Lung (tissue), 12 donors: Measurements from ENCODE around the gene MAGI2. TPM values are rescaled to one million over a fixed set of nuclear protein-coding genes. Genes with fewer than 3 reads are reported as not detected.

ENCODE experiments used
- ATAC-seq: fragments of 200-7000 bp; cut with Tn5 transposase; one replicate; pipeline ENCODE4 v1.9.1; 2020; ENCODE audit warnings: moderate number of reproducible peaks; ENCODE audit not compliant: insufficient read depth, low FRiP score
- DNase-seq, 3 donors: peaks; one replicate each; pipeline ENCODE4 v3.0.0-alpha.2; 2013 to 2017
- H3K27ac ChIP-seq, 2 donors: one replicate each; pipeline ENCODE4 v1.5.1; 2013; ENCODE audit warnings: mild to moderate bottlenecking in 2 of 2, moderate library complexity in 2 of 2, control low read depth in 1 of 2, inconsistent platforms in 1 of 2, low read depth in 1 of 2, low read length in 1 of 2
- H3K27me3 ChIP-seq, 3 donors: one replicate each; pipeline ENCODE4 v1.5.1; 2013; ENCODE audit warnings: low read length in 2 of 3; ENCODE audit not compliant: control insufficient read depth in 3 of 3, insufficient read depth in 3 of 3
- H3K36me3 ChIP-seq, 4 donors: one replicate each; pipeline ENCODE4 v1.5.1; 2013; ENCODE audit warnings: low read length in 4 of 4, mild to moderate bottlenecking in 1 of 4, moderate library complexity in 1 of 4; ENCODE audit not compliant: control insufficient read depth in 4 of 4, insufficient read depth in 4 of 4
- H3K4me1 ChIP-seq, 5 donors: one replicate each; pipeline ENCODE4 v1.5.1; 2013; ENCODE audit warnings: low read length in 5 of 5, mild to moderate bottlenecking in 2 of 5, moderate library complexity in 1 of 5; ENCODE audit not compliant: control insufficient read depth in 5 of 5, insufficient read depth in 5 of 5
- H3K4me3 ChIP-seq: one replicate; pipeline ENCODE4 v1.5.1; 2013; ENCODE audit warnings: mild to moderate bottlenecking, control low read depth, moderate library complexity
- H3K9ac ChIP-seq, 2 donors: one replicate each; pipeline ENCODE4 v1.5.1; 2013; ENCODE audit warnings: low read length in 2 of 2, control low read depth in 1 of 2; ENCODE audit not compliant: insufficient read depth in 1 of 2
- H3K9me3 ChIP-seq, 4 donors: one replicate each; pipeline ENCODE4 v1.5.1; 2013; ENCODE audit warnings: low read length in 3 of 4, mild to moderate bottlenecking in 1 of 4, moderate library complexity in 1 of 4; ENCODE audit not compliant: control insufficient read depth in 4 of 4, insufficient read depth in 3 of 4
- WGBS, 2 donors: extraction: QIAGEN DNeasy Blood & Tissue Kit; methylation state at CpG; one replicate each; pipeline ENCODE4 v1.1.7; 2013; 5-methylcytosine and 5-hydroxymethylcytosine counted together
- polyA plus RNA-seq, 2 donors: library from polyadenylated mRNA; stranded (reverse); fragments of 200-250 nt; gene quantifications; one replicate each; pipeline ENCODE4 v1.2.1, GENCODE V29; 2013
- total RNA-seq, 2 donors: library from RNA; depleted of rRNA in 1 of 2; stranded (reverse); fragments of >200 nt in 1 of 2; gene quantifications; one replicate each; pipeline ENCODE4 v1.2.1, GENCODE V29; 2014 to 2021
- TF ChIP-seq, protein P1 (sequence below): IDR thresholded peaks from 2 replicates; pipeline ENCODE4 v1.5.1; 2012; ENCODE audit warnings: mild to moderate bottlenecking; ENCODE audit errors: control extremely low read depth, extremely low read depth
- donor health status: control.
- donor health status: control.
- donor health status: Bipolar disorder and iron deficiency.
- donor health status: healthy.
- donor health status: DM: yes; HTN: yes; CAD: no.

MAGI2 gene
- total and polyA plus RNA-seq, 4 donors, result 0.94 to 18.0 (median 5.3) TPM

DNA sequence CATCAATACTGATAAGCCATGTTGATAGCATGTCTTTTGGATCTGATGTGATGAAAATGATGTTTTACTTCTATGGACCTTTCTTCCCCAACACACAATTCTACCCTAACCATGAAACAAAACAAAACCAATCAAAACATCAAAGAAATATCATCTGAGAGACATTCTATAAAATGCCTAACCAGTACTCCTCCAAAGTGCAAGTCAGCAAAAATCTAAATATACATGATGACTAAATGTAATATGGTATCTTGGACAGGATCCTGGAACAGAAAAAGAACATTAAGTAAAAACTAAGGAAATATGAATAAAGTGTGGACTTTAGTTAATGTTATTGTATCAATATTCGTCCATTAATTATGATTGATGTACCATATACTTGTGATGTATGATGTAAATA, 625.1 kb downstream of the MAGI2 start:
- Histone ChIP-seq H3K27ac (no peak overlapping the region), H3K27me3 (no peaks in the 10 kb centered on the region), H3K4me1 (no peaks in the 10 kb centered on the region), H3K36me3 (no peaks in the 10 kb centered on the region), H3K9me3 (peaks cover 0 to 4% (median under 1%) of the 10 kb centered on the region in 4 donors), H3K4me3 (no peak overlapping the region), H3K9ac (no peak overlapping the region)
- TF ChIP-seq, protein P1, sequence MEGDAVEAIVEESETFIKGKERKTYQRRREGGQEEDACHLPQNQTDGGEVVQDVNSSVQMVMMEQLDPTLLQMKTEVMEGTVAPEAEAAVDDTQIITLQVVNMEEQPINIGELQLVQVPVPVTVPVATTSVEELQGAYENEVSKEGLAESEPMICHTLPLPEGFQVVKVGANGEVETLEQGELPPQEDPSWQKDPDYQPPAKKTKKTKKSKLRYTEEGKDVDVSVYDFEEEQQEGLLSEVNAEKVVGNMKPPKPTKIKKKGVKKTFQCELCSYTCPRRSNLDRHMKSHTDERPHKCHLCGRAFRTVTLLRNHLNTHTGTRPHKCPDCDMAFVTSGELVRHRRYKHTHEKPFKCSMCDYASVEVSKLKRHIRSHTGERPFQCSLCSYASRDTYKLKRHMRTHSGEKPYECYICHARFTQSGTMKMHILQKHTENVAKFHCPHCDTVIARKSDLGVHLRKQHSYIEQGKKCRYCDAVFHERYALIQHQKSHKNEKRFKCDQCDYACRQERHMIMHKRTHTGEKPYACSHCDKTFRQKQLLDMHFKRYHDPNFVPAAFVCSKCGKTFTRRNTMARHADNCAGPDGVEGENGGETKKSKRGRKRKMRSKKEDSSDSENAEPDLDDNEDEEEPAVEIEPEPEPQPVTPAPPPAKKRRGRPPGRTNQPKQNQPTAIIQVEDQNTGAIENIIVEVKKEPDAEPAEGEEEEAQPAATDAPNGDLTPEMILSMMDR, result no peak
- ATAC-seq, result no peak
- 81 to 84% methylated on average over 1 of the region's 1 CpG for WGBS, 2 donors
- no peak for DNase-seq

DNA sequence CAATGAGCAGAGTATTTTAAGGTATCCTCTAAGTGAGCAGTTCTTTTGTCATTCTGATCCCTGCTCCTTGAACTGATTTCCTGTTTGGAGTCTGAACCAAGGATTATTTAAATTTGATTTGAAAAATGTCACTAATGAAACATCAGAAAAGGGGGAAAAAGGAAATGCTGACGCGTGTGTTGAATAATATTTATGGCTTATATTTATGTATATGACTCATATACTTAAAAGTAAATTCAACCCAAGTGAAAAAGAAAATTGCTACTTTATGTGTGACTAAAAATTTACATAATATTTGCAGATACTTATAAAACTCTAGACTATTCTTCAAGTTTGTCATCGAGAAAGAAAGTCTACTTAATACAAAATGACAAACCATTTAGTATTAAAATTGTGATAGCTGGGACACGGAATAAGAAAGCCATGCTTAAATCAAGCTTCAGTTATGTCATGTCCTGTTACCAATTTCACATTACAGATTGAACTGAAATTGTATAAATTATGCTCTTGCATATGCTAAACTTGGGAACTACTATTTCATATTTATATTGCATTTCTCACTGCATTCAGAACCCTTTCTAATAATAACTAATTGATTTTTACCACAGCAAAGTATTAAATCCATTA, 649.9 kb downstream of the MAGI2 start:
- H3K36me3 ChIP-seq, result no peaks in the 10 kb centered on the region
- TF ChIP-seq, protein P1, result no peak
- no peaks in the 10 kb centered on the region for H3K4me1 ChIP-seq
- 72 to 80% methylated on average over 4 of the region's 4 CpGs for WGBS, 2 donors
- H3K4me3 ChIP-seq, result no peak overlapping the region
- H3K27ac ChIP-seq, result no peak overlapping the region
- no peaks in the 10 kb centered on the region for H3K27me3 ChIP-seq
- H3K9ac ChIP-seq, result no peak overlapping the region
- H3K9me3 ChIP-seq, result peaks cover 0 to 3% (median 0%) of the 10 kb centered on the region in 4 donors
- ATAC-seq (no peak), DNase-seq (no peak)

DNA sequence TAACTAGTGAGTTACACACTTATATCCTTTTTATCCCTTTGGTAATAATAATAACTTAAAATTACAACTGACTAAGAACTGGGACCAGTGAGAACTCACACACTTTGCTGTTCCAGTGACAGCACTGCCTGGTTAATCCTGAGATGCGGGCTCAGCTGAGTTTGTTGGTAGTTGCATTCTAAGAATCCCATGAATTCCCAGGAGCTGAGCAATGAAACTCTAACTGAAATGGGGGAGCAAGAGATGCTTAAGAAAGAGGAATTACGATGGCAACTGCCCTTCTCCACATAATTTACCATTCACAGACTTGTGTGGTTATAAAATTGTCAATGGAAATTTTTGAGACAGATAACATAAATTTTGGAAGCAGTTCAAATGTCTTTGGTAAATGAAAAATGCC, 659.4 kb downstream of the MAGI2 start:
- peaks cover 0 to 4% (median 0%) of the 10 kb centered on the region in 5 donors for H3K4me1 ChIP-seq
- TF ChIP-seq, protein P1, result no peak
- no peak overlapping the region for H3K4me3 ChIP-seq
- no peaks in the 10 kb centered on the region for H3K36me3 ChIP-seq
- no peak overlapping the region for H3K27ac ChIP-seq
- DNase-seq (no peak), ATAC-seq (no peak)
- no peaks in the 10 kb centered on the region for H3K27me3 ChIP-seq
- H3K9ac ChIP-seq, result no peak overlapping the region
- peaks cover 0 to 7% (median 2%) of the 10 kb centered on the region in 4 donors for H3K9me3 ChIP-seq
- WGBS, 2 donors, result 49 to 50% methylated on average over 2 of the region's 2 CpGs

DNA sequence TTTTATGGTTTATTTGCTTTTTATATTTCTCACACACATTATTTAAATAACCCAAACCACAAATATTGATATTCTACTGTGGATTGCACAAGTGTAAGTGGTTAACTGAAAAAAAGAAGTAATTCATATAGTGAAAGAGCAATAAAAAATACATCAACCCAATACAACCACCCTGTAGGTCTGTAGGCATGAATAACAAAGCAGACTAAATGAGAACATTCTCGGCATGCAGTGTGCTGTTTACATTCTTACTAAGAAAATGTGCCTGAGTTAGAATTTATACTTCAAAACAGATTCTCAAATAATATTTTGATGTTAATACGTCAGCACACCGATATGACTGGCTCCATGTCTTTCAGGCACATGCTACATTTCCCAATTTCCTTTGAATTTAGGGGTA, 660.8 kb downstream of the MAGI2 start:
- Histone ChIP-seq H3K9me3 (peaks cover 0 to 7% (median 2%) of the 10 kb centered on the region in 4 donors), H3K27ac (no peak overlapping the region), H3K36me3 (no peaks in the 10 kb centered on the region), H3K4me3 (no peak overlapping the region), H3K4me1 (peaks cover 0 to 4% (median 0%) of the 10 kb centered on the region in 5 donors), H3K9ac (no peak overlapping the region), H3K27me3 (no peaks in the 10 kb centered on the region)
- TF ChIP-seq, protein P1, result no peak
- ATAC-seq (no peak), DNase-seq (no peak)
- WGBS, 2 donors, result 81 to 83% methylated on average over 3 of the region's 3 CpGs
